ENCODE data around the gene NEDD4L.

The NEDD4L gene

GRCh38 chr18:58316396-58317342 is 272.6 kb downstream of the NEDD4L start:
- no peak for DNase-seq (ENCODE audit: low spot score)
- no peak for TF ChIP-seq CTCF (IDR thresholded peaks at IDR 0.05; ENCODE audit: extremely low read depth, insufficient read depth, missing control alignments)
- in situ Hi-C loops (cut with MboI; ENCODE audit: low pct_unique_long_range_greater_than_20kb, low sequenced_read_pairs, unreplicated experiment): no loop called here

GRCh38 chr18:58319719-58320118 is 275.7 kb downstream of the NEDD4L start:
- no peak for TF ChIP-seq CTCF (IDR thresholded peaks at IDR 0.05; ENCODE audit: extremely low read depth, insufficient read depth, missing control alignments)
- DNase-seq (ENCODE audit: low spot score): no peak
- in situ Hi-C loops (cut with MboI; ENCODE audit: low pct_unique_long_range_greater_than_20kb, low sequenced_read_pairs, unreplicated experiment): no loop called here

GRCh38 chr18:58320907-58321561 is 277.0 kb downstream of the NEDD4L start:
- in situ Hi-C loops (cut with MboI; ENCODE audit: low pct_unique_long_range_greater_than_20kb, low sequenced_read_pairs, unreplicated experiment): no loop called here
- DNase-seq (ENCODE audit: low spot score): no peak
- TF ChIP-seq CTCF (IDR thresholded peaks at IDR 0.05; ENCODE audit: extremely low read depth, insufficient read depth, missing control alignments): no peak

- DNase-seq (ENCODE audit: low spot score): peak; percentile 75
- in situ Hi-C loops (cut with MboI; ENCODE audit: low pct_unique_long_range_greater_than_20kb, low sequenced_read_pairs, unreplicated experiment): no loop called here
Observed at GRCh38 chr18:58321986-58322385, 278.0 kb downstream of the NEDD4L start.

GRCh38 chr18:58322464-58322863 is 278.4 kb downstream of the NEDD4L start:
- no peak for TF ChIP-seq CTCF (IDR thresholded peaks at IDR 0.05; ENCODE audit: extremely low read depth, insufficient read depth, missing control alignments)
- DNase-seq (ENCODE audit: low spot score): no peak
- in situ Hi-C loops (cut with MboI; ENCODE audit: low pct_unique_long_range_greater_than_20kb, low sequenced_read_pairs, unreplicated experiment): no loop called here

More at GRCh38 chr18:58321986-58322385, 278.0 kb downstream of the NEDD4L start:
- peak; percentile 56 for TF ChIP-seq CTCF (IDR thresholded peaks at IDR 0.05; ENCODE audit: extremely low read depth, insufficient read depth, missing control alignments)

- no peak for TF ChIP-seq CTCF (IDR thresholded peaks at IDR 0.05; ENCODE audit: extremely low read depth, insufficient read depth, missing control alignments)
- in situ Hi-C loops (cut with MboI; ENCODE audit: low pct_unique_long_range_greater_than_20kb, low sequenced_read_pairs, unreplicated experiment): no loop called here
Observed at GRCh38 chr18:58323866-58324762, 280.1 kb downstream of the NEDD4L start.

More at GRCh38 chr18:58323866-58324762, 280.1 kb downstream of the NEDD4L start:
- no peak for DNase-seq (ENCODE audit: low spot score)

Measured in GM13977 (cell line).